GM19328 (cell line): ENCODE results near the gene TMEM130.
A peak's percentile ranks its signal among the peaks of the same experiment; 100 is the strongest.

Experiments used
- ATAC-seq: cut with Tn5 transposase; IDR thresholded peaks from one replicate; pipeline ENCODE4 v1.9.1; 2021; ENCODE audit warnings: mild to moderate bottlenecking, moderate library complexity; ENCODE audit not compliant: unreplicated experiment

TMEM130 gene

GRCh38 chr7:98810153-98810802, 59.5 kb downstream of the TMEM130 start:
- no peak for ATAC-seq

DNA sequence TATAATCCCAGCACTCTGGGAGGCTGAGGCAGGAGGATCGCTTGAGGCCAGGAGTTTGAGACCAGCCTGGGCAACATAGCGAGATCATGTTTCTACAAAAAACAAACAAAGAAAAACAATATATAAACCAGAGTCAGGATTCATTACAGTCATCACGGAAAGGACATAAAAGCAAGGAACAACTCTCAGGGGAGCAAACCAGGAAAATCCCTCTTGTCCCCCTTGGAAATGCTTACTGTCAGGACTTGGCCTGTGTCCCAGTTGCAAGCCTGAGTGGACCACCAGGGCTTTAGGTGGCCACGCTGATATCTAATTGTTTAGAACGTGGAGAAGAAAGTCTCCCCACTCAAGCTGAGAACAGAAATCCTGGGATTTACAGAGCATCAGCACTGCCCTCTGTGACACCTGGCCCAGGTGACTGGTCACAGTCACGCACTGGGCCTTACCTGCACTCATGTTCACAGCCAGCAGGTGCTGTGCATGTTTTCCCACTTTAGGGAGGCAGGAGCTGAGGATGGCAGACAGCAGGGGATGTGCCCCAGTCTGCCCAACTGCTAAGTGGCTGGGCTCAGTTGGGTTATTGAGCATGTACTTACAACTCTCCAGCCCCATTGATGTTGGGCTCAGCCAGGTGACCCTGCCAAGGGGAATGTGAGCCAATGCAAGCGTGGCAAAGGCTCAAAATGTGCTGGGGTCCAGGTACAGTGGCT, 60.9 kb downstream of the TMEM130 start:
- no peak for ATAC-seq

GRCh38 chr7:98807068-98808048, 62.5 kb downstream of the TMEM130 start:
- no peak for ATAC-seq

- no peak for ATAC-seq
These were observed 63.6 kb downstream of the TMEM130 start for GRCh38 chr7:98805956-98806838.

- ATAC-seq, result peak; percentile 30
These were observed 67.1 kb downstream of the TMEM130 start for GRCh38 chr7:98802781-98803110.

GRCh38 chr7:98802088-98802780, 67.6 kb downstream of the TMEM130 start:
- peak; percentile 85 for ATAC-seq

DNA sequence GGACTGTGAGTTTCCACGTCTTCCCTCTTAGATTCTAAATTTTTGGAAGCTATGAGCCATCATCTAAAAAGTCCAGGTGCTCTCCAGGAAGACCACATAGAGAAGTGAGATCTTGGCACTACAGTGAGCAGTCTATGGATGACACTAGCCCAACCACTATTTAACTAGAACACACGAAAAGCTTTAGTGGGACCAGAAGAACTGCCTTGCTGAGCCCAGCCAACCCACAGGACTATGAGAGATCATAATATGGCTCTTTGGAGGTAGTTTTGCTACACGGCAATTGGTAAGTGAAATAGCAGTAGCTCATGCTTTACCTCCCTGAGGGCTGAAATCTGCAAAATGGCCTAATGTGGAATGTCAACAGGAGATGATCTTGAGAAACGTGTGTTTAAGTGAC, 68.8 kb downstream of the TMEM130 start:
- no peak for ATAC-seq

DNA sequence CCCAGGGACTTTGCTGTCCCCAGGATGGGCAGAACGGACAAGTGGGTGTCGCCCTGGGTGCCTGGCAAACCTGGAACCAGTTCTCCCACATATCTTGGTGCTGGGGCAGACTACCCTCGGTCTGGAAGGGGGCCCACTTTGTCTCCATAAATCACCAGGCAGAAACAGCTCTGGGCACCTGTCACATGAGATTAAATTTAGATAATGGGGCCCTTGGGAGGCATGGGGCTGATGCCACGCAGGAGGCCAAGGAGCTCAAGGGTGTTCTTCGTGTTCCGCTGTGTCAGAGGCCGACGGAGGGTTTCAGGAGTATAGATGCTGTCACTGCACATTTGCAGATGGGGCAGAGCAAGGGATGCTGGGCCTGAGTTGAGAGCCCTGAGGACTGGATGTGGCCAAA, 72.7 kb downstream of the TMEM130 start:
- ATAC-seq, result no peak
